HG03460 (cell line): ENCODE results near the gene SLC26A9.
"Not testable (repeated sequence)": the region's sequence is repeated elsewhere in the genome, so short reads cannot be mapped to it uniquely, and the experiment has no call there.

Experiments used
- ATAC-seq: cut with Tn5 transposase; IDR thresholded peaks from one replicate; pipeline ENCODE4 v1.9.1; 2021; ENCODE audit not compliant: unreplicated experiment

The SLC26A9 gene

GRCh38 chr1:205896351-205896750, 46.9 kb downstream of the SLC26A9 start:
- no peak for ATAC-seq

- not testable (repeated sequence) for ATAC-seq
Observed at GRCh38 chr1:205894119-205894518, 49.1 kb downstream of the SLC26A9 start.

- ATAC-seq: not testable (repeated sequence)
Observed at GRCh38 chr1:205892175-205892574, 51.1 kb downstream of the SLC26A9 start.

- ATAC-seq: not testable (repeated sequence)
Observed at GRCh38 chr1:205891481-205891880, 51.8 kb downstream of the SLC26A9 start.

- not testable (repeated sequence) for ATAC-seq
Observed at GRCh38 chr1:205890631-205891030, 52.6 kb downstream of the SLC26A9 start.

GRCh38 chr1:205889706-205890105, 53.5 kb downstream of the SLC26A9 start:
- not testable (repeated sequence) for ATAC-seq

GRCh38 chr1:205889006-205889405, 54.2 kb downstream of the SLC26A9 start:
- not testable (repeated sequence) for ATAC-seq

- no peak for ATAC-seq
Observed at GRCh38 chr1:205883792-205884191, 59.5 kb downstream of the SLC26A9 start.

GRCh38 chr1:205880923-205881322, 62.3 kb downstream of the SLC26A9 start:
- ATAC-seq: no peak

- no peak for ATAC-seq
Observed at GRCh38 chr1:205879974-205880373, 63.3 kb downstream of the SLC26A9 start.

- no peak for ATAC-seq
Observed at GRCh38 chr1:205878026-205878425, 65.2 kb downstream of the SLC26A9 start.

- ATAC-seq: not testable (repeated sequence)
Observed at GRCh38 chr1:205873148-205873547, 70.1 kb downstream of the SLC26A9 start.

- no peak for ATAC-seq
Observed at GRCh38 chr1:205870236-205870635, 73.0 kb downstream of the SLC26A9 start.
